T-helper 1 cell treated with Interleukin-12 subunit alpha and Interleukin-12 subunit beta and Interleukin-4 antibody, amounts not matched to agents 30 μg/mL and 1 μg/mL, for 36 hours (primary cell): ENCODE measurements around the gene COP1.
"Not testable (repeated sequence)": the region's sequence is repeated elsewhere in the genome, so short reads cannot be mapped to it uniquely, and the experiment has no call there.

ENCODE experiments used
- H3K27ac Mint-ChIP-seq: one replicate; pipeline ENCODE4 v1.8.0; 2021; ENCODE audit warnings: mild to moderate bottlenecking, mixed read lengths
- H3K27me3 Mint-ChIP-seq: one replicate; pipeline ENCODE4 v1.8.0; 2021; ENCODE audit warnings: low read depth, mixed read lengths
- H3K36me3 Mint-ChIP-seq: one replicate; pipeline ENCODE4 v1.8.0; 2021; ENCODE audit warnings: low read depth, mixed read lengths
- H3K4me1 Mint-ChIP-seq: one replicate; pipeline ENCODE4 v1.8.0; 2021; ENCODE audit warnings: low read depth, mixed read lengths
- H3K4me3 Mint-ChIP-seq: one replicate; pipeline ENCODE4 v1.8.0; 2021; ENCODE audit warnings: mild to moderate bottlenecking, moderate library complexity, mixed read lengths
- H3K9me3 Mint-ChIP-seq: one replicate; pipeline ENCODE4 v1.8.0; 2021; ENCODE audit warnings: mixed read lengths

COP1 gene

GRCh38 chr1:176058686-176059085 lies 148.4 kb downstream of the COP1 start:
- Mint-ChIP-seq H3K27ac (no peak overlapping the region), H3K4me1 (peaks cover 1% of the 10 kb centered on the region), H3K9me3 (no peaks in the 10 kb centered on the region), H3K36me3 (peaks cover 2% of the 10 kb centered on the region), H3K4me3 (no peak overlapping the region), H3K27me3 (no peaks in the 10 kb centered on the region)

DNA sequence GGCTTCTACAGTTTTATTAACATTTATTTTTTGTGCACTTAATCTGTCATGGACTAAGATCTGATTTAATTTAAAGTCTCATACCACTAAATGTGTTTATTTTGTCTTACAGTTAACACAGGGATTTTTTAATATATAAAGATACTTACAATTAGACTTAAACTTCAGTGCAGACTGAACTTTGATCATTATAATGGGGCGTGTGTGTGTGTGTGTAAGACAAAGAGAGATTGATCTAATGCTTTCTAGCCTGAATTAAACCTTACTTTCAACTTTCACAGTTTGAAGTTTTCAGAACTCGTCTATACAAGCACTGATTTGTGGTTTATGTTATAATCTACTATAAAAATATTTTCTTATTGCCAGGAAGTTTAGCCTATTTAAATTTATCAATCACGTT lies 150.8 kb downstream of the COP1 start:
- H3K27me3 Mint-ChIP-seq = no peaks in the 10 kb centered on the region
- H3K36me3 Mint-ChIP-seq = peaks cover 2% of the 10 kb centered on the region
- H3K9me3 Mint-ChIP-seq = no peaks in the 10 kb centered on the region
- no peaks in the 10 kb centered on the region for H3K4me1 Mint-ChIP-seq
- H3K4me3 Mint-ChIP-seq = no peak overlapping the region
- no peak overlapping the region for H3K27ac Mint-ChIP-seq

- no peak overlapping the region for H3K4me3 Mint-ChIP-seq
- H3K36me3 Mint-ChIP-seq = peaks cover 2% of the 10 kb centered on the region
- H3K4me1 Mint-ChIP-seq = no peaks in the 10 kb centered on the region
- H3K9me3 Mint-ChIP-seq = no peaks in the 10 kb centered on the region
- no peak overlapping the region for H3K27ac Mint-ChIP-seq
- no peaks in the 10 kb centered on the region for H3K27me3 Mint-ChIP-seq
Observed at GRCh38 chr1:176055398-176055797, 151.7 kb downstream of the COP1 start.

- Mint-ChIP-seq H3K4me1 (no peaks in the 10 kb centered on the region), H3K4me3 (no peak overlapping the region), H3K9me3 (no peaks in the 10 kb centered on the region), H3K27ac (no peak overlapping the region), H3K27me3 (no peaks in the 10 kb centered on the region), H3K36me3 (no peaks in the 10 kb centered on the region)
Observed at GRCh38 chr1:176051902-176052518, 155.1 kb downstream of the COP1 start.

DNA sequence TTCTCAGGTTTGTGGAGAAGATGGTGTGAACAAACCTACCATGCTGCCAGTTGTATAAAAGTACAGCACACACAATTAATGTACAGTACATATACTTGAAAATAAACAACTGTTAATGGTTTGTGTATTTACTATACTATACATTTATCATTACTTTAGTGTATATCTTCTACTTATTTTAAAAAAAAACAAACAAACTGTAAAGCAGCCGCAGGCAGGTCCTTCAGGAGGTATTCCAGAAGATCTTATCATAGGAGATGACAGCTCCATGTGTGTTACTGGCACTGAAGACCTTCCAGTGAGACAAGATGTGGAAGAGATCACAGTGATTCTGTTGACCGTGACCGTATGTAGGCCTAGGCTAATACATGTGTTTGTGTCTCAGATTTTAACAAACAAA lies 155.7 kb downstream of the COP1 start:
- Mint-ChIP-seq H3K27me3 (no peaks in the 10 kb centered on the region), H3K4me1 (no peaks in the 10 kb centered on the region), H3K9me3 (no peaks in the 10 kb centered on the region), H3K27ac (no peak overlapping the region), H3K4me3 (no peak overlapping the region), H3K36me3 (no peaks in the 10 kb centered on the region)

- Mint-ChIP-seq H3K27me3 (no peaks in the 10 kb centered on the region), H3K4me3 (no peak overlapping the region), H3K4me1 (no peaks in the 10 kb centered on the region), H3K36me3 (no peaks in the 10 kb centered on the region), H3K9me3 (no peaks in the 10 kb centered on the region), H3K27ac (no peak overlapping the region)
Observed at GRCh38 chr1:176049582-176049981, 157.5 kb downstream of the COP1 start.

DNA sequence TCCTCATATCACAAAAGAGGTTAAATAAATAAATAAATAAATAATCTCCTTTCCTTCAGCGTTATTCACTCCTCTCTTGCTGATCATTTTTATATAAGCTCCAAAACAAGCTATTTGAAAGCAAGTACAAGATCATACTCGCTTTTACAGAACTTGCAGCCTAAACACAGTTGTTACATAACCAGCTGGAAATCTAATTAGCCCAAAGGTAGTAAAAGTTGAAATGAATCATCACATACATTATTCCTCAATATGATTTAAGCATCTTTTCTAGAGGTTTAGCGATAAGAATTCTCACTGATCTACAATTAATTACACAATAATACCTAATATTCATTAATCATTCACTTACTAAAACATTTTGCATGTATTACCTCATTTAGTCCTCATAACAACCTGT lies 160.2 kb downstream of the COP1 start:
- Mint-ChIP-seq H3K36me3 (peaks cover 4% of the 10 kb centered on the region), H3K27ac (no peak overlapping the region), H3K4me1 (no peaks in the 10 kb centered on the region), H3K27me3 (no peaks in the 10 kb centered on the region), H3K4me3 (no peak overlapping the region), H3K9me3 (no peaks in the 10 kb centered on the region)

DNA sequence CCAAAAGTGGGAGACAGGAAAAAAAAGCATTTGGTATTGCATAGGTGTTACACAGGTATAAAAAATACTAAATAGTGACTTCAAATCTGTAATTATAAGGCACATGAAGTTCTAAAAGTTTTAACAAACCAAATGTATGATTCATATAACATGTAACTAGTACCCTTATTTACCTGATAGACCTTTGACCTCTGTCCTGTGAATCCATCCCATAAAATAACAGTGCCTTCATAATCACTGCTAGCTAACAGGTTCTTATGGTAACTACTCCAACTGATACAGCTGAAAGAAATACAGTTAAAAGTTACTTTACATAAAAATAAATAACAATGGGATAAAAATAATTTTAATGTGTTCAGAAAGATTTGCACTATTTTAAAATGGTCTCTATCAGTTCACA lies 163.5 kb downstream of the COP1 start:
- H3K36me3 Mint-ChIP-seq = peaks cover 23% of the 10 kb centered on the region
- H3K9me3 Mint-ChIP-seq = no peaks in the 10 kb centered on the region
- peaks cover 2% of the 10 kb centered on the region for H3K4me1 Mint-ChIP-seq
- H3K27ac Mint-ChIP-seq = no peak overlapping the region
- H3K27me3 Mint-ChIP-seq = no peaks in the 10 kb centered on the region
- no peak overlapping the region for H3K4me3 Mint-ChIP-seq

- Mint-ChIP-seq H3K9me3 (no peaks in the 10 kb centered on the region), H3K27me3 (no peaks in the 10 kb centered on the region), H3K4me1 (no peaks in the 10 kb centered on the region), H3K27ac (no peak overlapping the region), H3K36me3 (peaks cover 19% of the 10 kb centered on the region), H3K4me3 (no peak overlapping the region)
Observed at GRCh38 chr1:176033881-176034280, 173.2 kb downstream of the COP1 start.

DNA sequence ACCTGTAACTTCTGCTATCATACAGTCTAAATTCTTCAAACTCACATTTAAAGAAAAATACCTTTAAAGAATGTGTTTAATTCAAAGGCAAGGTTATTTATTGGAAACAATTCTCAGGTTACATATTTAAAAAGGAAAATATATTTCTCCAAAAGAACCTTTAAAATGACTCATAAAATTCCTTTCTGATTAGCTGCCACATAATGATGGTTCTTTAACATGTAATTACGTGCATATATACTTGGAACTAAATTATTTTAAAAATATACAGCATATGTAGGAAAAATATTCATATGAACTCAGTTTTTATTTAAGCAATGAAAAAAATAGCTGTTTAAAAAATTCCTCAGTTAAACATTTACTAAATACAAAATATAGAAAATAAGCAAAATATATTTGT lies 173.6 kb downstream of the COP1 start:
- Mint-ChIP-seq H3K36me3 (peaks cover 16% of the 10 kb centered on the region), H3K27me3 (no peaks in the 10 kb centered on the region), H3K27ac (no peak overlapping the region)

GRCh38 chr1:176032040-176032645 lies 174.9 kb downstream of the COP1 start:
- H3K27ac Mint-ChIP-seq = no peak overlapping the region
- peaks cover 19% of the 10 kb centered on the region for H3K36me3 Mint-ChIP-seq
- H3K4me1 Mint-ChIP-seq = peaks cover 5% of the 10 kb centered on the region
- H3K9me3 Mint-ChIP-seq = no peaks in the 10 kb centered on the region
- H3K4me3 Mint-ChIP-seq = no peak overlapping the region
- H3K27me3 Mint-ChIP-seq = no peaks in the 10 kb centered on the region

More for the DNA sequence above, 173.6 kb downstream of the COP1 start:
- H3K4me1 Mint-ChIP-seq = no peaks in the 10 kb centered on the region
- H3K9me3 Mint-ChIP-seq = no peaks in the 10 kb centered on the region
- H3K4me3 Mint-ChIP-seq = no peak overlapping the region

DNA sequence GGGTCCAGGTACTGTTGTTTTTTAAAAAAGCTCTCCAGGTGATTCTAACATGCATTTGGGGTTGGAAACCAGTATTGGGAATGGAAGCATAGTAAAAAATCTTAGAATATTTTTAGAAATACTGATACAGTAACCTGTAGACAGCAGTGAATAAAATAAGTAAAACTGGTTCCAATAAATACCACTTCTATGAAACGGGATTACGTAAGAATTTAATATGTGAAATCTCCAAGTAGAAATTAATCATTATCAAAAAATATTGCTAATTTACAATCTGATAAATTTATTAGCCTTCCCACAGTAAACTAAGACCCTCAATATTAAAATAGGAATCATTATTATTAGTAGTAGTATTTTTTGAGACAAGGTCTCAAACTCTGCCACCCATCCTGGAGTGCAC lies 177.5 kb downstream of the COP1 start:
- no peaks in the 10 kb centered on the region for H3K27me3 Mint-ChIP-seq
- no peak overlapping the region for H3K4me3 Mint-ChIP-seq
- H3K4me1 Mint-ChIP-seq = peaks cover 5% of the 10 kb centered on the region
- H3K9me3 Mint-ChIP-seq = no peaks in the 10 kb centered on the region
- no peak overlapping the region for H3K27ac Mint-ChIP-seq
- H3K36me3 Mint-ChIP-seq = peaks cover 13% of the 10 kb centered on the region

DNA sequence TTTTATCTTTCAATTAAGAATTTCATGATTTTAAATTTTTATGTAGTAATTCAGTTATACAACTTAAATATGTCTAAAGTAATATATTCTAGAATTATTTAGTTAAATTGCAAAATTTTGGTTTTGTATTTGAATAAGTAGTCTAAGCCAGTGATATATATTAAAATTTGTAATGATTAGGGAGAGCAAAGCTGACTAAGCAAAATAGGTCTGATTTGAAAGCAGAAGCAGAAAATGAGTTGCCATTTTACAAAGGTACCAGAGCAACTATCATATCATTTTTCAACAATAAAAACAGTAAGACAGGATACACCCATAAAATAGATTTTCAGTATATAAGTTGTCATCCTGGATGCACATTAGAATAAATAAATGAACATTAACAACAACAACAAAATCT lies 177.9 kb downstream of the COP1 start:
- no peak overlapping the region for H3K27ac Mint-ChIP-seq
- peaks cover 5% of the 10 kb centered on the region for H3K4me1 Mint-ChIP-seq
- H3K9me3 Mint-ChIP-seq = no peaks in the 10 kb centered on the region
- peaks cover 17% of the 10 kb centered on the region for H3K36me3 Mint-ChIP-seq
- no peaks in the 10 kb centered on the region for H3K27me3 Mint-ChIP-seq
- H3K4me3 Mint-ChIP-seq = no peak overlapping the region

- H3K36me3 Mint-ChIP-seq = peaks cover 17% of the 10 kb centered on the region
- not testable (repeated sequence) for H3K9me3 Mint-ChIP-seq, H3K4me3 Mint-ChIP-seq, H3K27me3 Mint-ChIP-seq, H3K27ac Mint-ChIP-seq, H3K4me1 Mint-ChIP-seq
Observed at GRCh38 chr1:176027934-176028333, 179.2 kb downstream of the COP1 start.

- H3K27ac Mint-ChIP-seq = no peak overlapping the region
- no peaks in the 10 kb centered on the region for H3K9me3 Mint-ChIP-seq
- no peak overlapping the region for H3K4me3 Mint-ChIP-seq
- H3K4me1 Mint-ChIP-seq = no peaks in the 10 kb centered on the region
- H3K27me3 Mint-ChIP-seq = no peaks in the 10 kb centered on the region
- H3K36me3 Mint-ChIP-seq = peaks cover 8% of the 10 kb centered on the region
Observed at GRCh38 chr1:176022574-176022973, 184.5 kb downstream of the COP1 start.

- peaks cover 4% of the 10 kb centered on the region for H3K36me3 Mint-ChIP-seq
- H3K4me1 Mint-ChIP-seq = no peaks in the 10 kb centered on the region
- H3K9me3 Mint-ChIP-seq = no peaks in the 10 kb centered on the region
- no peak overlapping the region for H3K27ac Mint-ChIP-seq
- H3K4me3 Mint-ChIP-seq = no peak overlapping the region
- no peaks in the 10 kb centered on the region for H3K27me3 Mint-ChIP-seq
Observed at GRCh38 chr1:176017722-176018121, 189.4 kb downstream of the COP1 start.
